DMS53 treated with DMSO at 0.1 percent for 48 hours (cell line): ENCODE measurements around the gene DSG4.

Source experiments
- DNase-seq: peaks from one replicate; lab custom pipeline; 2025; ENCODE audit not compliant: unreplicated experiment; lab: John Stamatoyannopoulos, UW

The DSG4 gene

GRCh38 chr18:31403409-31403808 is 26.8 kb downstream of the DSG4 start:
- DNase-seq: no peak

GRCh38 chr18:31407649-31408048 is 31.1 kb downstream of the DSG4 start:
- DNase-seq: no peak

- DNase-seq: no peak
Measured at GRCh38 chr18:31409276-31409675, 32.7 kb downstream of the DSG4 start.

- DNase-seq: no peak
Measured at GRCh38 chr18:31410716-31411483, 34.3 kb downstream of the DSG4 start.

GRCh38 chr18:31413137-31413536 is 36.6 kb downstream of the DSG4 start:
- DNase-seq: no peak

- DNase-seq: no peak
Measured at GRCh38 chr18:31417850-31418249, 41.3 kb downstream of the DSG4 start.

GRCh38 chr18:31419457-31419932 is 42.9 kb downstream of the DSG4 start:
- no peak for DNase-seq

- no peak for DNase-seq
Measured at GRCh38 chr18:31420032-31420431, 43.5 kb downstream of the DSG4 start.

- no peak for DNase-seq
Measured at GRCh38 chr18:31420524-31420923, 43.9 kb downstream of the DSG4 start.

- peak; percentile 12 for DNase-seq
Measured at GRCh38 chr18:31424383-31424988, 47.9 kb downstream of the DSG4 start.

- DNase-seq: no peak
Measured at GRCh38 chr18:31426021-31426420, 49.4 kb downstream of the DSG4 start.

- DNase-seq: no peak
Measured at GRCh38 chr18:31426871-31427406, 50.4 kb downstream of the DSG4 start.

- no peak for DNase-seq
Measured at GRCh38 chr18:31428211-31428610, 51.6 kb downstream of the DSG4 start.

- DNase-seq: no peak
Measured at GRCh38 chr18:31429623-31430022, 53.0 kb downstream of the DSG4 start.

GRCh38 chr18:31430072-31430471 is 53.5 kb downstream of the DSG4 start:
- DNase-seq: no peak

- DNase-seq: no peak
Measured at GRCh38 chr18:31430554-31430953, 54.0 kb downstream of the DSG4 start.

GRCh38 chr18:31432316-31432715 is 55.7 kb downstream of the DSG4 start:
- no peak for DNase-seq

GRCh38 chr18:31436825-31437224 is 60.2 kb downstream of the DSG4 start:
- peak; percentile 17 for DNase-seq

- no peak for DNase-seq
Measured at GRCh38 chr18:31438402-31438801, 61.8 kb downstream of the DSG4 start.

GRCh38 chr18:31439807-31440325 is 63.3 kb downstream of the DSG4 start:
- DNase-seq: no peak

GRCh38 chr18:31440787-31441186 is 64.2 kb downstream of the DSG4 start:
- DNase-seq: no peak

GRCh38 chr18:31441493-31441892 is 64.9 kb downstream of the DSG4 start:
- DNase-seq: no peak
